HG03571 (cell line): ENCODE data around the gene LAMP1.
"Not testable (repeated sequence)": the region's sequence is repeated elsewhere in the genome, so short reads cannot be mapped to it uniquely, and the experiment has no call there.

ENCODE experiments used
- ATAC-seq: cut with Tn5 transposase; IDR thresholded peaks from one replicate; pipeline ENCODE4 v1.9.1; 2021; ENCODE audit not compliant: unreplicated experiment

LAMP1 gene

DNA sequence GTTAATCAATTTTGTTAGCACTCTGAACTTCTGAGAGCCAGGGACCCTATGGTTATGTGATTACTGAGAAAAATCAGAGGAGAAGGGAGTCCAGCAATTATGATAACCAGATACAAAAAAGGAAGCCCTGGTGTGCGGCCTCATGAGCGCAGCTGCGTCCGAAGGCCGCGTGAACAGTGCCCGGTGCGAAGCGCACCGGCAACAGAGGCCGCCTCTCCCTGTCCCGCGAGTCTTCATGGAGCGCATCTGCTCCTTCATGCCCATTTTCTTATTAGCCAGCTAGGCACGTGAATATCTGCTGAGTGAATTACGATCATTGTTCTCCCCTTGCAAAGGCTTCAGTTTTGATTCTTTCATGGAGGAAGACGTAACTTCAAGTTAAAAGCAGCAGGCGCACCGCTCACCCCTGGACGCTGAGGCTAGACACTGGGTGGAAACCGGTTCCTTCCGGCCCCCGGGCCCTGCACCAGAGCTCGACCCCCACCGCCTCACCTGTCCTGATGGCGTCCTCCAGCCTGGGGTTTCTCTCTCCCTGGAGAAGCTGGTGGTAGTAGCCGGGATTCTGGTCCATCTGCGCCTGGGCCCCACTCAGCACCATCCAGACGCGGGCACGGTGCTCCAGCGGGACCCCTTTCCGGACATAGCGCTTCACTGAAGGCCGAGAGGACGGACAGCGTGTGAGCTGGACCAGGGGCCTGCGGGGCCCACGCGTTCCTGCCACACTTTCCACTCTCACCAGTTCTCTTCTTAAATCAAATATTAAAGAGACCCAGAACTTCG is 58.0 kb downstream of the LAMP1 start:
- no peak for ATAC-seq

DNA sequence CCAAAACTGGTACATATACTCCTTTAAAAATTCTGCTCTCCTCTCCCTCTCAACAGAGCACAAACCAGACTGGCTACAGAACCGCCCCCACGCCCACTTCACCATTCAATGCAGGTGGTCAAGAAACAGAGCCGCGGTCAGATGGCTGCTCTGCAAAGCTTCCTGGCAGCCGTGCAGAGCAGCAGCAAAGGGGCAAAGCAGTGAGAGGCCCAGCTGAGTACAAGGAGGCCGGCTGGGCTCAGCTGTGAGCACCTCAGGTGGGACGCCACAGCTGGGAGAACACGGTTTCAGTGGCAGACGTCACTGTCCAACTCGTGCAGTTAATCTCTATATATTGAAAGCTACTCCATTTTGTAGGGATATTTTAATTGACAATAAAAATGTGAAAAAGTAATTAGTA is 58.6 kb downstream of the LAMP1 start:
- ATAC-seq = no peak

DNA sequence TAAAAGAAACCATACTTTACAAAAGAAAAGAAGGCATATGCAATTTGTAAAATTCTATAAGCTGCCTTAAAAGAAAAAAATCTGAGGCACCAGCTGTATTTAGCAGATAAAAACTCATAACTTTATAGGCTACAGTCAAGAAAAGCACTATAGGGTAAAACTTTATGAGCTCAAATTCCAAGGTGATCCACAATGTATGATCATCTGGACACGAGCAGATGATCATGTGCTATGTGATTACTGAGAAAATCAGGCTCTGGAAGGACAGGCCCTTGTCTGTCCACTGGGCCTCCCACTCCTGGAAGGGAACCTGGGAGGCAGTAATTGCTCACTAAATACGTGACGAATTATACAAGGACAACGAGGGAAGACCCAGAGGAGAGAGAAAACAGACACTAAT is 59.6 kb downstream of the LAMP1 start:
- ATAC-seq = no peak

DNA sequence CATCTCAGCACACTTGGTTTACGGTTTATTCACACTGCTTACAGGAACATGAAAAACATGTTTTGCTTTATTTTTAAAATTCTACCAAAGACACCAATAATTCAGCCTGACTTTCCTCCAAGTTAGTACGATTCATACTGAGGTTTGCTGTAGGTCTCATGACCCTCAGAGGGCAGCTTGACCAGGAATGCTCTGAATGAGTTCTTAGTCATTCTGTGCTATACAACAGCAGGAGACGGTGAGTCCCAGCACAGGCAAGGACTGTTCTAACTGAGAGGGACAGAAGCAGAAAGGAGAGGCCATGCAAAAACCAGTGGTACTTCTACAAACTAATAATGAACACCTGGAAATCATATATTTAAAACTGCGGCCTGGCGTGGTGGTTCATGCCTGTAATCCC is 60.5 kb downstream of the LAMP1 start:
- ATAC-seq = no peak

GRCh38 chr13:113358653-113359190 is 61.7 kb downstream of the LAMP1 start:
- ATAC-seq = no peak

GRCh38 chr13:113359571-113359970 is 62.5 kb downstream of the LAMP1 start:
- no peak for ATAC-seq

GRCh38 chr13:113360446-113360845 is 63.4 kb downstream of the LAMP1 start:
- no peak for ATAC-seq

GRCh38 chr13:113361406-113361805 is 64.4 kb downstream of the LAMP1 start:
- ATAC-seq = no peak

GRCh38 chr13:113364311-113364889 is 67.4 kb downstream of the LAMP1 start:
- ATAC-seq = no peak

GRCh38 chr13:113364901-113365582 is 68.0 kb downstream of the LAMP1 start:
- ATAC-seq = no peak

DNA sequence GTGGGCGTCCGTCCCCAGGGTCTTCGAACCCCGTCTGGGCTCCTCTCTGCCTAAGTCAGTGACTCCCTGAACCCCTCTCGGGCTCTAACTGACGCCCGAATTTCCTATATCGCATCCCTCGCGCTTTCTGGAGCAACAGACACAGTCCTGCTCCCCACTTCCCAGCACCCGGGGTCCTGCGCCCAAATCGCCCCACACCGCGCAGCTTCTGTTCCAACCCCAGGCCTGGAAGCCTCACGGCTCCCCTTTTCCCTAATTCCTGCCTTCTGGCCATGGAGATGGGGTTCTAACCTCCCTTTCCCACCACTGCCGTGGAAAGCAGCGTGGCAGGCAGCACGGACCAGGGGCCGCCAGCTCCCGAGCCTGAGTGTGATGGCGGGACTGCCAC is 68.5 kb downstream of the LAMP1 start:
- ATAC-seq = no peak

DNA sequence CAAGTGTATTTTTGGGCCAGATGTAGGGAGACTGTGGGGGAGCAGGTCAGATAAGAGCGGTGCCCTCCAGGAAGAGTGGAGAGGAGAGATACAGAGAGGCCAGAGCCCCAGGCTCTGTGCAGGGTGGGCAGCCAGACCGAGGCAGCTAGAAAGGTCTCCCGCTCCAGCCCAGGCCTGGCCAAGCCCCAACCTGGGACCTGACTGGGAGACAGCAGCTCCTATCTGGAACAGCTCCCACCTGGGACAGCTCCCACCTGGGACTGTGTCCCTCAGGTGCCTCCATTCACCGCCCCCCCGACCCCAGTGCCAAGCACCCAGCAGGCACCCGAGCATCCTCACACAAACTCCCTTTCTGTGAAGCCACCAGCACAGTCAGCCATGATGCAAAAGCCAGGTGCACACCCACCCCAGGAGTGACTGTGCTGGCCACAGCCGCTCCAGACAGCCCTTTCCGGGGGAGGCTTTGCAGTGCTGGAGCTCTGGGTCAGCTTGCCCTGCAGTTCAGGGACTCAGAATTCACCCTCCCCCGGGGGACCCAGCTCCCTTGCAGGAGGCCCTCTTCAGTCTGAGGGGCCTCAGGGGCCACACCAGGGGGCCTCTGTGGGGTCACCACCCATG is 69.0 kb downstream of the LAMP1 start:
- no peak for ATAC-seq

- no peak for ATAC-seq
Observed at GRCh38 chr13:113367020-113367560, 70.1 kb downstream of the LAMP1 start.

- ATAC-seq = no peak
Observed at GRCh38 chr13:113367771-113368170, 70.7 kb downstream of the LAMP1 start.

- not testable (repeated sequence) for ATAC-seq
Observed at GRCh38 chr13:113368353-113368752, 71.3 kb downstream of the LAMP1 start.

DNA sequence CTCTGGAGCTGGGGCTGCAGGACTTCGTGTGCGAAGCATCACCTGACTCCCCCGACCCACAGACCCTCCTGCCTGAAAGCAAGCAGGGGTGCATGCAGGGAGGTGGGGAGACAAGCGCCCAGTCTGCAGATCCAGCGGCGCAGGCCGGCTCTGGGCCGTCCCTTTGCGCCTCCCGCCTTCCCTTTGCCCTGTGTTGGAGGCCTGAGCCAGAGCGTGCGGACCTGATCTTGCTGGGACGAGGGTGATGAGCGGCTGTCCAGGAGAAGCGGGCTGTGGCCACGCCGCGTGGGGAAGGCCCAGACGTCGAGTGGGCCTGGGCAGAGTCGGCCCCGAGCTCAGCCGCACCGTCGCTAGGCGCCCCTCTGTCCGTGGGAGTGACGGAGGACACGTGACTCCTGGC is 72.2 kb downstream of the LAMP1 start:
- no peak for ATAC-seq

- no peak for ATAC-seq
Observed at GRCh38 chr13:113369881-113370280, 72.8 kb downstream of the LAMP1 start.

DNA sequence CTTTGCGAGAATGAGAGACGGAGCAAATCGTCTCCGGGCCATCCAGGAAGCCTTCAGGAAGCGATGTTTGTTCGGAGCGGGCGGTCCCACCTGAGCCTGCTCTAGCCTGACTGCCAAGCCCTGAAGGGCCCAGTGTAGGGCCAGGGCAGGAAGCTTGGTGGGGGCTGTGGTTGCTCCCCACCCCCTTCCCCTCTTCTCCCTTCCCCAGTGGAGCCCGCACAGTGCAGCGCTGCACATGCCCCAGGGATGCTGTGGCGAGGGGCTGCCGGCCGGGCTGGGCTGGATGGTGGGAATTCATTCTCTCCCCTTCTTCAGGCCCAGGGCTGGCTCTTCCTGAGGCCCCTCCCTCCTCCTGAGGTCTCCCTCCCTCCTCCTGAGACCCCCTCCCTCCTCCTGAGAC is 74.0 kb downstream of the LAMP1 start:
- no peak for ATAC-seq

- not testable (repeated sequence) for ATAC-seq
Observed at GRCh38 chr13:113371701-113372100, 74.7 kb downstream of the LAMP1 start.
